Measurements from ENCODE around the gene NME4. TPM values are rescaled to one million over a fixed set of nuclear protein-coding genes. Genes with fewer than 3 reads are reported as not detected.

The NME4 gene
- 275 to 460 TPM (median 445 TPM) in 5 replicates for total RNA-seq (2022; extraction: Qiagen RNA extraction)

GRCh38 chr16:397135-397661 is at the start of gene NME4:
Gene NME4, plus strand, starts transcription at chr16:397199. Its CDS starts 24 bp downstream, at chr16:397223.

GRCh38 chr16:352547-353403 is 44.2 kb upstream of the NME4 start, which contains the start of gene AXIN1:
Gene AXIN1, minus strand, starts transcription at chr16:352723. Its CDS starts 5,698 bp downstream, at chr16:347025.

GRCh38 chr16:370443-370842 is 26.6 kb upstream of the NME4 start, which contains the start of gene MRPL28:
Gene MRPL28, minus strand, starts transcription at chr16:370538. Its CDS starts 320 bp downstream, at chr16:370218.

GRCh38 chr16:381789-382717 is 14.9 kb upstream of the NME4 start, which contains the start of gene PGAP6:
Gene PGAP6, minus strand, starts transcription at chr16:381978. Its CDS starts 157 bp downstream, at chr16:381821.

DNA sequence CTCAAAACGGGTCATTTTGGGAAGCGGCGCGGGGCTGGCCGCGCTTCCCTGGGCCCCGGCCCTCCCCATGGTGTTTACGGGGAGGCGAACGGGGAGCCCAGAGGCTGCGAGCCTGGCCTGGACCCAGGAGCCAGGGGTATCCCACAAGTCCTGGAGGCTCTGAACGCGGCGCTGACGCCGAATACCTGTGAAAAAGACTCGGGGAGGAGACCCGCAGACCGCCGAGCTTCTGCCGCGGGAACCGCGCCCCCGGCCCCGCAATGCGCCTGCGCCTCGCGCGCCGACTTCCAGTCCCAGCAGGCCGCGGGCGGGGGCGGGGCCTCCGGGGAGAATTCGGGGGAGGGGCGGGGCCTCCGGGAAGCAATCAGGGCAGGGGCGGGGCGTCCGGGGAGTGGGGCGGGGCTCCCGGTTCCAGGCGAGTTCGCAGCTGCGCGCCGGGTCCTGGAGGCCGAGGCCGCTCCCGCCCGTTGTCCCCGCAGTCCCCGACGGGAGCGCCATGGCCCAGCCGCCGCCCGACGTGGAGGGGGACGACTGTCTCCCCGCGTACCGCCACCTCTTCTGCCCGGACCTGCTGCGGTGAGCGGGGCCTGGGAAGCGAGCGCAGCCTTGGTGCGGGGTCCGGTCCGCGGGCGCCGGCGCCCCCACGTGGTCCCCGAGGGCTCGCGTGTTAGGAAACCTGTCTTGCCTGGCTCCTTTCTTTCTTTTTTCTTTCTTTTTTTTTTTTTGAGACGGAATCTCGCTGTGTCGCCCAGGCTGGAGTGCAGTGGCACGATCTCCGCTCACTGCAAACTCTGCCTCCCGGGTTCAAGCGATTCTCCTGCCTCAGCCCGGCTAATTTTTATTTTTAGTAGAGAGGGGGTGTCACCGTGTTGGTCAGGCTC is 4.7 kb downstream of the NME4 start, which contains the start of gene DECR2:
Gene DECR2 (plus strand): TSS at position 418 of the 881 bp plus-strand sequence. CDS start 79 bp downstream, at position 497.

GRCh38 chr16:425082-425718 is 28.2 kb downstream of the NME4 start, which contains the start of gene RAB11FIP3:
Gene RAB11FIP3, plus strand, starts transcription at chr16:425649. Its CDS starts 358 bp downstream, at chr16:426007.

Other genes with a start within 250 kb of the NME4 start
- gene HBZ, start 244.6 kb upstream of the NME4 start, total RNA-seq (2022; extraction: Qiagen RNA extraction) = 0.19 TPM in 1 of 5 replicates, not detected in the others
- gene HBM, start 231.2 kb upstream of the NME4 start, total RNA-seq (2022; extraction: Qiagen RNA extraction) = not detected in 5 replicates
- gene HBA2, start 224.3 kb upstream of the NME4 start, total RNA-seq (2022; extraction: Qiagen RNA extraction) = 0.25 to 1.0 TPM (median 0.36 TPM) in 5 replicates
- 0.99 to 2.3 TPM (median 2.0 TPM) in 5 replicates for gene HBA1, start 220.5 kb upstream of the NME4 start, total RNA-seq (2022; extraction: Qiagen RNA extraction)
- 4.5 to 7.2 TPM (median 6.6 TPM) in 5 replicates for gene HBQ1, start 216.7 kb upstream of the NME4 start, total RNA-seq (2022; extraction: Qiagen RNA extraction)
- gene LUC7L, start 167.8 kb upstream of the NME4 start, total RNA-seq (2022; extraction: Qiagen RNA extraction) = 35.9 to 49.4 TPM (median 45.7 TPM) in 5 replicates
- 40.4 to 53.2 TPM (median 47.3 TPM) in 5 replicates for gene FAM234A, start 162.4 kb upstream of the NME4 start, total RNA-seq (2022; extraction: Qiagen RNA extraction)
- 2.3 to 5.4 TPM (median 3.7 TPM) in 5 replicates for gene RGS11, start 121.3 kb upstream of the NME4 start, total RNA-seq (2022; extraction: Qiagen RNA extraction)
- gene ARHGDIG, start 116.6 kb upstream of the NME4 start, total RNA-seq (2022; extraction: Qiagen RNA extraction) = 2.6 to 3.1 TPM (median 2.8 TPM) in 5 replicates
- gene PDIA2, start 114.0 kb upstream of the NME4 start, total RNA-seq (2022; extraction: Qiagen RNA extraction) = 0.17 to 0.37 TPM (median 0.30 TPM) in 5 replicates
- gene AXIN1, start 44.5 kb upstream of the NME4 start, total RNA-seq (2022; extraction: Qiagen RNA extraction) = 25.9 to 34.1 TPM (median 33.5 TPM) in 5 replicates
- 123 to 138 TPM (median 131 TPM) in 5 replicates for gene MRPL28, start 26.7 kb upstream of the NME4 start, total RNA-seq (2022; extraction: Qiagen RNA extraction)
- gene PGAP6, start 15.2 kb upstream of the NME4 start, total RNA-seq (2022; extraction: Qiagen RNA extraction) = 24.8 to 39.9 TPM (median 34.7 TPM) in 5 replicates
- 21.2 to 29.7 TPM (median 26.3 TPM) in 5 replicates for gene DECR2, start 4.7 kb downstream of the NME4 start, total RNA-seq (2022; extraction: Qiagen RNA extraction)
- 23.1 to 33.6 TPM (median 29.8 TPM) in 5 replicates for gene RAB11FIP3, start 28.4 kb downstream of the NME4 start, total RNA-seq (2022; extraction: Qiagen RNA extraction)
- gene CAPN15, start 130.5 kb downstream of the NME4 start, total RNA-seq (2022; extraction: Qiagen RNA extraction) = 34.5 to 76.4 TPM (median 71.6 TPM) in 5 replicates
- 0.11 to 0.19 TPM (median 0.15 TPM) in 5 replicates for gene PRR35, start 163.2 kb downstream of the NME4 start, total RNA-seq (2022; extraction: Qiagen RNA extraction)
- gene NHLRC4, start 169.8 kb downstream of the NME4 start, total RNA-seq (2022; extraction: Qiagen RNA extraction) = 0.14 to 0.26 TPM (median 0.21 TPM) in 5 replicates
- 24.2 to 41.4 TPM (median 35.5 TPM) in 5 replicates for gene PIGQ, start 172.8 kb downstream of the NME4 start, total RNA-seq (2022; extraction: Qiagen RNA extraction)
- gene RAB40C, start 192.9 kb downstream of the NME4 start, total RNA-seq (2022; extraction: Qiagen RNA extraction) = 10.2 to 18.4 TPM (median 18.1 TPM) in 5 replicates
- gene WFIKKN1, start 233.8 kb downstream of the NME4 start, total RNA-seq (2022; extraction: Qiagen RNA extraction) = 0.07 to 0.25 TPM (median 0.18 TPM) in 5 replicates
- gene METTL26, start 239.1 kb downstream of the NME4 start, total RNA-seq (2022; extraction: Qiagen RNA extraction) = 83.7 to 131 TPM (median 124 TPM) in 5 replicates
- gene MCRIP2, start 244.6 kb downstream of the NME4 start, total RNA-seq (2022; extraction: Qiagen RNA extraction) = 16.4 to 33.0 TPM (median 29.6 TPM) in 5 replicates